ENCODE measurements around the gene GRK2.

- TF ChIP-seq CTCF (IDR thresholded peaks at IDR 0.05): no peak
- peak in 1 of 2 donors; percentile 25 for TF ChIP-seq POLR2AphosphoS5 (IDR thresholded peaks at IDR 0.05; ENCODE audit: insufficient read depth in 1 of 2, low read depth in 1 of 2)
- no peak for TF ChIP-seq POLR2A (IDR thresholded peaks at IDR 0.05)
Observed at GRCh38 chr11:67271541-67272284, 5.4 kb downstream of the GRK2 start.

All from vagina (tissue), 2 donors.